ENCODE data around the gene CFAP57.

CFAP57 gene

GRCh38 chr1:43165765-43166164 lies 6.4 kb upstream of the CFAP57 start:
- no peak for DNase-seq (ENCODE audit: extremely low spot score)
- TF ChIP-seq TARDBP (IDR thresholded peaks at IDR 0.05) (no peak), BHLHE40 (IDR thresholded peaks at IDR 0.05; ENCODE audit: borderline replicate concordance) (no peak), LEF1 (IDR thresholded peaks at IDR 0.05; ENCODE audit: borderline replicate concordance) (no peak), SP1 (IDR thresholded peaks at IDR 0.05) (no peak), ZNF384 (IDR thresholded peaks at IDR 0.05) (no peak), FOXM1 (IDR thresholded peaks at IDR 0.05; ENCODE audit: borderline replicate concordance) (no peak), FOXA1 (IDR thresholded peaks at IDR 0.05) (no peak), PKNOX1 (IDR thresholded peaks at IDR 0.05) (no peak), FOXK2 (IDR thresholded peaks at IDR 0.05) (no peak), HDGF (IDR thresholded peaks at IDR 0.05; ENCODE audit: borderline replicate concordance) (no peak), CTBP1 (IDR thresholded peaks at IDR 0.05; ENCODE audit: borderline replicate concordance) (no peak), ARNT (IDR thresholded peaks at IDR 0.05) (no peak), SUZ12 (IDR thresholded peaks at IDR 0.05) (no peak), NFRKB (IDR thresholded peaks at IDR 0.05) (no peak), ELF4 (IDR thresholded peaks at IDR 0.05) (no peak), L3MBTL2 (conservative IDR thresholded peaks at IDR 0.05) (no peak)
- ChIA-PET POLR2A (no interaction called here), CTCF (no interaction called here)

DNA sequence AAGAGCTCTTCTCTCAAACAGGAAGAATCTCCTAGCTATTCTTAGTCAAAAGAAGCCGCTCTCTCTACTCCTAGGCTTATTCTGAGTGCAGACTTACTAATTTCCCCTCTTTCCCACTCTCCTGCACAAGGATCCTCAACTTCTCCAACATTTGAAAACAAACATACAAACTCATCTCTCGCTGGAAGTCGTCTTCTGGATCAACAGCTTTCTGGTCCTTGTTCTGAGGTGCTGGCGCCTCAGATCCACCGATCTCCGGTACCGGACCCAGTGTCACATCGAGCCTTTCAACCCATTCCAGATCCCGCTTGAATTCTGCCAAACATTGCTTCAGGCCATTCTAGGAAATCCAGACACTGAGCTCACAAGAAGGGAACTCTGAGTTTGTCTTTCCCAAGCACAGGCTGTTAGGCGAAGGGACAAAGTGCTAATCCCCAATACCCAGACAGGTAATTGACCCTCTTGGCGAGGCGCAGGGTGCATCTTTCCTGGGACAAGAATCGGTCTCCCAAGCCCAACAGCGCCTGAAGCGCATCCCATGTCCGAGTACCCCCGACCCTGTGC lies 736 bp upstream of the CFAP57 start:
- ChIA-PET POLR2A (interaction anchor here (1.0 kb wide), 1 partner anchor 247 kb away, joined by 3 read pairs; no protein-coding TSS in a partner anchor), CTCF (interaction anchor here (0.7 kb wide), 1 partner anchor 405 kb away, joined by 3 read pairs; the partner anchor contains the start of gene P3H1)
- TF ChIP-seq FOXM1 (IDR thresholded peaks at IDR 0.05; ENCODE audit: borderline replicate concordance) (no peak), FOXA1 (IDR thresholded peaks at IDR 0.05) (no peak), L3MBTL2 (conservative IDR thresholded peaks at IDR 0.05) (no peak), BHLHE40 (IDR thresholded peaks at IDR 0.05; ENCODE audit: borderline replicate concordance) (no peak), ARNT (IDR thresholded peaks at IDR 0.05) (no peak), CTBP1 (IDR thresholded peaks at IDR 0.05; ENCODE audit: borderline replicate concordance) (no peak), NFRKB (IDR thresholded peaks at IDR 0.05) (no peak), PKNOX1 (IDR thresholded peaks at IDR 0.05) (no peak), HDGF (IDR thresholded peaks at IDR 0.05; ENCODE audit: borderline replicate concordance) (no peak), FOXK2 (IDR thresholded peaks at IDR 0.05) (no peak), SP1 (IDR thresholded peaks at IDR 0.05) (no peak), ELF4 (IDR thresholded peaks at IDR 0.05) (no peak), ZNF384 (IDR thresholded peaks at IDR 0.05) (no peak), TARDBP (IDR thresholded peaks at IDR 0.05) (no peak)
- peak; percentile 12 for DNase-seq (ENCODE audit: extremely low spot score)

- ChIA-PET POLR2A (interaction anchor here (0.6 to 1.3 kb wide), 4 partner anchors 25 to 406 kb away, joined by 3 to 6 read pairs (median 4); partner anchors contain the start of genes C1orf50 and P3H1), CTCF (no interaction called here)
- TF ChIP-seq L3MBTL2 (conservative IDR thresholded peaks at IDR 0.05) (peak; percentile 99), ELF4 (IDR thresholded peaks at IDR 0.05) (no peak)
- peak; percentile 95 for DNase-seq (ENCODE audit: extremely low spot score)
Measured at GRCh38 chr1:43172527-43172972, 420 bp downstream of the CFAP57 start.

GRCh38 chr1:43174873-43175272 lies 2.7 kb downstream of the CFAP57 start:
- ChIA-PET POLR2A (no interaction called here), CTCF (no interaction called here)
- TF ChIP-seq FOXA1 (IDR thresholded peaks at IDR 0.05) (no peak), CTBP1 (IDR thresholded peaks at IDR 0.05; ENCODE audit: borderline replicate concordance) (no peak), HDGF (IDR thresholded peaks at IDR 0.05; ENCODE audit: borderline replicate concordance) (no peak), FOXK2 (IDR thresholded peaks at IDR 0.05) (no peak), SUZ12 (IDR thresholded peaks at IDR 0.05) (no peak)
- no peak for DNase-seq (ENCODE audit: extremely low spot score)

GRCh38 chr1:43177691-43178090 lies 5.6 kb downstream of the CFAP57 start:
- ChIA-PET CTCF (no interaction called here), POLR2A (no interaction called here)
- no peak for DNase-seq (ENCODE audit: extremely low spot score)
- no peak for TF ChIP-seq ELF4 (IDR thresholded peaks at IDR 0.05)
- TF ChIP-seq NFRKB (IDR thresholded peaks at IDR 0.05) = no peak
- no peak for TF ChIP-seq FOXM1 (IDR thresholded peaks at IDR 0.05; ENCODE audit: borderline replicate concordance)
- no peak for TF ChIP-seq CTBP1 (IDR thresholded peaks at IDR 0.05; ENCODE audit: borderline replicate concordance)
- TF ChIP-seq ARNT (IDR thresholded peaks at IDR 0.05) = no peak
- TF ChIP-seq PKNOX1 (IDR thresholded peaks at IDR 0.05) = no peak
- TF ChIP-seq FOXK2 (IDR thresholded peaks at IDR 0.05) = no peak
- TF ChIP-seq FOXA1 (IDR thresholded peaks at IDR 0.05) = no peak
- no peak for TF ChIP-seq LEF1 (IDR thresholded peaks at IDR 0.05; ENCODE audit: borderline replicate concordance)
- no peak for TF ChIP-seq L3MBTL2 (conservative IDR thresholded peaks at IDR 0.05)
- no peak for TF ChIP-seq BHLHE40 (IDR thresholded peaks at IDR 0.05; ENCODE audit: borderline replicate concordance)
- no peak for TF ChIP-seq ZNF384 (IDR thresholded peaks at IDR 0.05)
- TF ChIP-seq SP1 (IDR thresholded peaks at IDR 0.05) = no peak
- TF ChIP-seq TARDBP (IDR thresholded peaks at IDR 0.05) = no peak
- TF ChIP-seq SUZ12 (IDR thresholded peaks at IDR 0.05) = no peak
- no peak for TF ChIP-seq HDGF (IDR thresholded peaks at IDR 0.05; ENCODE audit: borderline replicate concordance)

- no peak for DNase-seq (ENCODE audit: extremely low spot score)
- TF ChIP-seq BHLHE40 (IDR thresholded peaks at IDR 0.05; ENCODE audit: borderline replicate concordance) = no peak
- no peak for TF ChIP-seq TARDBP (IDR thresholded peaks at IDR 0.05)
- TF ChIP-seq SP1 (IDR thresholded peaks at IDR 0.05) = no peak
- TF ChIP-seq SUZ12 (IDR thresholded peaks at IDR 0.05) = no peak
- peak; percentile 71 for TF ChIP-seq LEF1 (IDR thresholded peaks at IDR 0.05; ENCODE audit: borderline replicate concordance)
- no peak for TF ChIP-seq PKNOX1 (IDR thresholded peaks at IDR 0.05)
- TF ChIP-seq L3MBTL2 (conservative IDR thresholded peaks at IDR 0.05) = no peak
- no peak for TF ChIP-seq FOXA1 (IDR thresholded peaks at IDR 0.05)
- POLR2A ChIA-PET = no interaction called here
- CTCF ChIA-PET = interaction anchor here (0.6 kb wide), 1 partner anchor 262 kb away, joined by 3 read pairs; no protein-coding TSS in a partner anchor
Measured at GRCh38 chr1:43184388-43184787, 12.3 kb downstream of the CFAP57 start.
